ENCODE results near the gene TOP1.

TOP1 gene

DNA sequence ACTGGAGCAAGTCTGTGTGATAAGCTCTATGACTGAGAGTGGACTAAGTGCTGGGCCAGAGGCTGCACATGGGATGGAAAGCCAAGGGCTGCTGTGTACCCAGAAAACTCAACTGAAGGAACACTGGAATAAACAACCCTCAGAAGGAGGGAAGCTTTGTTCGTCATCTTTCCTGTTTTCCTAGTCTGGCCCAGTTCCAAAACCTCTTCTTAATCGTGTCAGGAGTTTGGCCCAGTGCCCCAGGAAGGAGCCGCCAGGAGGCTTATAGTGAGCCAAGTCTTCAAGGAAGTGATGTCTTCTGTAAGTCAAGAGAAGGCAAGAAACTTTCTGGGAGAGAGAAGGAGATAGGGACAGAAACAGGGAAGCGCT lies 23.3 kb upstream of the TOP1 start:
- no peaks in the 10 kb centered on the region for H4K20me1 ChIP-seq (ENCODE audit: insufficient read depth, low read length)
- no peak overlapping the region for H3K4me3 ChIP-seq (ENCODE audit: low read length)
- H3K36me3 ChIP-seq (replicated peaks; ENCODE audit: insufficient read depth, low read length), result no peaks in the 10 kb centered on the region
- no peaks in the 10 kb centered on the region for H3K79me2 ChIP-seq (ENCODE audit: low read length)
- H3K9me3 ChIP-seq (replicated peaks; ENCODE audit: insufficient read depth, low read length), result no peaks in the 10 kb centered on the region
- no peaks in the 10 kb centered on the region for H3K27me3 ChIP-seq (replicated peaks; ENCODE audit: insufficient read depth, low read length)
- no peak overlapping the region for H2AFZ ChIP-seq (ENCODE audit: low read length)
- no peak overlapping the region for H3K9ac ChIP-seq (ENCODE audit: low read length)
- H3F3A ChIP-seq (ENCODE audit: insufficient read depth, low read length), result peaks cover 7% of the 10 kb centered on the region
- DNase-seq, result no peak
- no peak overlapping the region for H3K27ac ChIP-seq (ENCODE audit: low read length)
- H3K9me2 ChIP-seq (replicated peaks; ENCODE audit: insufficient read depth, low read length), result no peaks in the 10 kb centered on the region
- H3K4me1 ChIP-seq (ENCODE audit: low read length), result peaks cover 33% of the 10 kb centered on the region
- TF ChIP-seq EZH2 (optimal IDR thresholded peaks at IDR 0.05; ENCODE audit: low read depth, low read length) (no peak), EZH2phosphoT487 (IDR thresholded peaks at IDR 0.05; ENCODE audit: low read length) (no peak)
- TF ChIP-seq, protein P1, sequence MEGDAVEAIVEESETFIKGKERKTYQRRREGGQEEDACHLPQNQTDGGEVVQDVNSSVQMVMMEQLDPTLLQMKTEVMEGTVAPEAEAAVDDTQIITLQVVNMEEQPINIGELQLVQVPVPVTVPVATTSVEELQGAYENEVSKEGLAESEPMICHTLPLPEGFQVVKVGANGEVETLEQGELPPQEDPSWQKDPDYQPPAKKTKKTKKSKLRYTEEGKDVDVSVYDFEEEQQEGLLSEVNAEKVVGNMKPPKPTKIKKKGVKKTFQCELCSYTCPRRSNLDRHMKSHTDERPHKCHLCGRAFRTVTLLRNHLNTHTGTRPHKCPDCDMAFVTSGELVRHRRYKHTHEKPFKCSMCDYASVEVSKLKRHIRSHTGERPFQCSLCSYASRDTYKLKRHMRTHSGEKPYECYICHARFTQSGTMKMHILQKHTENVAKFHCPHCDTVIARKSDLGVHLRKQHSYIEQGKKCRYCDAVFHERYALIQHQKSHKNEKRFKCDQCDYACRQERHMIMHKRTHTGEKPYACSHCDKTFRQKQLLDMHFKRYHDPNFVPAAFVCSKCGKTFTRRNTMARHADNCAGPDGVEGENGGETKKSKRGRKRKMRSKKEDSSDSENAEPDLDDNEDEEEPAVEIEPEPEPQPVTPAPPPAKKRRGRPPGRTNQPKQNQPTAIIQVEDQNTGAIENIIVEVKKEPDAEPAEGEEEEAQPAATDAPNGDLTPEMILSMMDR (IDR thresholded peaks at IDR 0.05; ENCODE audit: low read length), result no peak
- no peak overlapping the region for H3K4me2 ChIP-seq (ENCODE audit: low read depth, low read length)

DNA sequence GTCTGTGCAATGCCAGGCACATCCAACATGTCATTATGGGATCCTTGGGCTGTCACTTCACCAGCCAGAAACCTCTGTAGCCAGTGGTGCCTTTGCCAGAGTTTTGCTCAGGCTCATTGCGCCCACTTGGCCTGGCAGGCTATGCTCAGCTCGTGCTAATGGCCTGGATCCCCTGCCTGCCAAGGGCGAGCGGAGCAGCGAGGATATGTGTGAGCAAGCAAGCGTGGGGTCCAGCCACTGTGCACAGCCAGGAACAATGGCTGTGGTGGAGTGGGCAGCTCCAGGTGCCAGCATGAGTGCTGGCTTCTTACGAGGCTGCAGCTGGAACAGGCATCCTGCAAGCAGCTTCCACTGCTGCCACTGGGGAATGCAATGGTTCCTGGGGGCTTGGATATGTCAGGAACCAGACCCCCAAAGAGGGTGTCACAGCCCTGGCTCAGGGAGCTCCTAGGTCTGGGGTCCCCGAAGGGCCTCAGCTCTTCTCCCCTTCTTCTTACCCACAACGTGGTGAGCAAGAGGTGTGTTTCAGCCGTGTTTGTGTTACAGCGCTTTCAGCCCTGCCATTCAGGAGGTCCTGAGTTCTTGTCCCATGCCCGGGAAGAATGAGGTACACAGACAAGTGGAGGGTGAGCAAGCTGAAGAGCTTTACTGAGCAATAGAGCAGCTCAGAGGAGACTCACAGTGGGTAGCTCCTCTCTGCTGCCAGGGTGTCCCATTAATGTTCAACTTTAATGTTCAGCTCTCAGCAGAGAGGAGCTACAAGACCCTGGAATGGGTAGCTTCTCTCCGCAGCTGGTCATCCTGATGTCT lies 22.3 kb upstream of the TOP1 start:
- DNase-seq, result no peak
- Histone ChIP-seq H4K20me1 (ENCODE audit: insufficient read depth, low read length) (no peaks in the 10 kb centered on the region), H3K27me3 (replicated peaks; ENCODE audit: insufficient read depth, low read length) (no peaks in the 10 kb centered on the region), H3K4me1 (ENCODE audit: low read length) (peaks cover 43% of the 10 kb centered on the region), H3K4me2 (ENCODE audit: low read depth, low read length) (no peak overlapping the region), H3K9me3 (replicated peaks; ENCODE audit: insufficient read depth, low read length) (no peaks in the 10 kb centered on the region), H3K4me3 (ENCODE audit: low read length) (no peak overlapping the region), H3K27ac (ENCODE audit: low read length) (no peak overlapping the region), H2AFZ (ENCODE audit: low read length) (no peak overlapping the region), H3K9ac (ENCODE audit: low read length) (no peak overlapping the region), H3K79me2 (ENCODE audit: low read length) (no peaks in the 10 kb centered on the region), H3K9me2 (replicated peaks; ENCODE audit: insufficient read depth, low read length) (no peaks in the 10 kb centered on the region), H3K36me3 (replicated peaks; ENCODE audit: insufficient read depth, low read length) (no peaks in the 10 kb centered on the region), H3F3A (ENCODE audit: insufficient read depth, low read length) (peaks cover 16% of the 10 kb centered on the region)
- TF ChIP-seq, protein P1 (IDR thresholded peaks at IDR 0.05; ENCODE audit: low read length), result no peak
- no peak for TF ChIP-seq EZH2 (optimal IDR thresholded peaks at IDR 0.05; ENCODE audit: low read depth, low read length)
- no peak for TF ChIP-seq EZH2phosphoT487 (IDR thresholded peaks at IDR 0.05; ENCODE audit: low read length)

DNA sequence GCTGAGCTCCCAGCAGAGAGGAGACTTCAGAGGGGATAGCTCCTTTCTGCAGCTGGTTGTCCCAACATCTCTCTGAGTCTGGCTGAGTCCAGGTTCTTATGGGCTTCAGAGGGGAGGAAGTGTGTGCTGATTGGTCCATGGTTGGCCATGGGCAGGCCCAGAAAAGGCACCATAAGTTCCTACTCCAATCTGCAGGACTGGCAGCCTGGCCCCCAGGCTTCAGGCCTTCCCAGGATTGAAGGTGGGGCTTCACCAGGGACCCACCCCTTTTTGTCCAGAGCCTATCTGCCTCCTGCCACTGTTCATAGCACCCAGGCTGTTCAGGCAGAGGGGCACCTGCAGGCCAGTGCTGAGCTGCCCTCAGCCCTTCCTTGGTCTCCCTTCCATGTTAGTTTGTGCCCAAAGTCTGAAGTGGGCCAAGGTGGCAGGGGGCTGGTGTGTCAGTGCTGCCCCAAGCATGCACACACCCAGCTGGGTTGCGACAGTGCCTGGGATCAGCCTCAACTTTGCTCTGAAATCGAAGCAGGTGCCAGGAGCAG lies 21.6 kb upstream of the TOP1 start:
- TF ChIP-seq EZH2 (optimal IDR thresholded peaks at IDR 0.05; ENCODE audit: low read depth, low read length) (no peak), EZH2phosphoT487 (IDR thresholded peaks at IDR 0.05; ENCODE audit: low read length) (no peak)
- TF ChIP-seq, protein P1 (IDR thresholded peaks at IDR 0.05; ENCODE audit: low read length), result no peak
- Histone ChIP-seq H3K79me2 (ENCODE audit: low read length) (no peaks in the 10 kb centered on the region), H2AFZ (ENCODE audit: low read length) (no peak overlapping the region), H3K4me3 (ENCODE audit: low read length) (no peak overlapping the region), H3K4me2 (ENCODE audit: low read depth, low read length) (no peak overlapping the region), H3K36me3 (replicated peaks; ENCODE audit: insufficient read depth, low read length) (no peaks in the 10 kb centered on the region), H3F3A (ENCODE audit: insufficient read depth, low read length) (peaks cover 23% of the 10 kb centered on the region), H3K27me3 (replicated peaks; ENCODE audit: insufficient read depth, low read length) (no peaks in the 10 kb centered on the region), H3K4me1 (ENCODE audit: low read length) (peaks cover 48% of the 10 kb centered on the region), H3K9me3 (replicated peaks; ENCODE audit: insufficient read depth, low read length) (no peaks in the 10 kb centered on the region), H3K9ac (ENCODE audit: low read length) (no peak overlapping the region), H3K9me2 (replicated peaks; ENCODE audit: insufficient read depth, low read length) (no peaks in the 10 kb centered on the region), H4K20me1 (ENCODE audit: insufficient read depth, low read length) (no peaks in the 10 kb centered on the region), H3K27ac (ENCODE audit: low read length) (no peak overlapping the region)
- DNase-seq, result no peak
